ENCODE measurements around the gene ARHGEF40. TPM values are rescaled to one million over a fixed set of nuclear protein-coding genes. Genes with fewer than 3 reads are reported as not detected.

The ARHGEF40 gene
- under 1 TPM; 0.11 to 0.48 TPM for total RNA-seq

DNA sequence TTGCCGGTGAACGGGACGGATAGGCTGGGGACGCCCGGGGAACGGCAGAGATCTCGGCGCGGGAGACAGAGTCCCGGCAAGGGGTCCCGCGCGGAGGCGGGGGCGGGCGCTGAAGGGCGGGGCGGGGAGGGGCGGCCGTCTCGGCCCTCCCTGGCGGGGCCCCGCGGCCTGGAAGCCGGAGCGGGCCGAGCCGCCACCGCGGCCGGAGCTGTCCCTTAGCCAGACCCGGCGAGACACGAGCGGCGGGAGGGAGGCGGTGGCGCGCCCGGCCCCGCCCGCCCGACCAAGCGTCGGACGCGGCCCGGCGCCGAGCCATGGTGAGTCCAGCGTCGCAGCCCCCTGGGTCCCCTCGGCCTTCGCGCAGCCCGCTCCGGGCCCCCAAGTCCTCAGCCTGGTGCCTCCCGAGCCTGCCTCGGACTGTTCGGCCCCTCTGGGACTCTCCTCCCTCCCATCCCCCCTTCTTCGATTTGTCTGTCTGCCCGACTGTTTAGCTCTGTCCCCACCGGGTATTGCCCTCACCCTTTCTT, at the start of gene ARHGEF40:
Gene ARHGEF40 (plus strand): TSS at position 222 of the 527 bp plus-strand sequence. CDS start 93 bp downstream, at position 315.
- CTCF ChIA-PET = interaction anchor here (1.0 to 5.8 kb wide), 8 partner anchors 18 to 55 kb away, joined by 3 to 56 read pairs (median 8); partner anchors contain the start of gene TMEM253

DNA sequence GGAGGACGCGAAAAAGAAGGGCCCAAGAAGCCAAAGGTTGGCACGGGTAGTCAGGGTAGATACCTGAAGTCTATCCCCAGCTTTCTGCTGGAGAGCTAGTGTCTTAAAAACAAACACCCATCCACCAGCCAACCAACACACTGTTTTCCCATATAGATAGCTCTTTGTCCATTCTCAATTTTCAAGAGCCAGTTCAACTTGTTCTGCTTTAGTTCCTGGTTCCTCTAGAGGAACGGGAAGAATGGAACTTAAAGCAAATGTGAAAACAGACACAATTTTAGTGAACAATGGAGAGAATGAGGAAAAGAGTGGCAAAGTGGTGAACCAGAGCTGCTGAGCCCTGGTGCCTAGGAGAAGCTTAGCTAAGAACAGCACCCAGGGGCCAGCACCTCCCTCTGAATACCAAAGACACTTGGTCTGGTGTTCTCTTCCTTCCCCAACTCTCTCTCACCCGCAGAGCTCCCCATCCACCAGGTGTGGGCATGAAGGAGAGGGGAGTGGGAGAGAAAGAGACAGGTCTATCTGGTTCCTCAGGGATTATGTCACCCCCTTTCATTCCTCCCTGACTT, 49.0 kb upstream of the ARHGEF40 start:
- POLR2A ChIA-PET = no interaction called here
- CTCF ChIA-PET = interaction anchor here (1.0 to 3.1 kb wide), 3 partner anchors 8 to 85 kb away, joined by 3 to 14 read pairs (median 3); no protein-coding TSS in a partner anchor

More for the DNA sequence above, at the start of gene ARHGEF40:
- POLR2A ChIA-PET = interaction anchor here (1.5 kb wide), 1 partner anchor 34 kb away, joined by 7 read pairs; no protein-coding TSS in a partner anchor

DNA sequence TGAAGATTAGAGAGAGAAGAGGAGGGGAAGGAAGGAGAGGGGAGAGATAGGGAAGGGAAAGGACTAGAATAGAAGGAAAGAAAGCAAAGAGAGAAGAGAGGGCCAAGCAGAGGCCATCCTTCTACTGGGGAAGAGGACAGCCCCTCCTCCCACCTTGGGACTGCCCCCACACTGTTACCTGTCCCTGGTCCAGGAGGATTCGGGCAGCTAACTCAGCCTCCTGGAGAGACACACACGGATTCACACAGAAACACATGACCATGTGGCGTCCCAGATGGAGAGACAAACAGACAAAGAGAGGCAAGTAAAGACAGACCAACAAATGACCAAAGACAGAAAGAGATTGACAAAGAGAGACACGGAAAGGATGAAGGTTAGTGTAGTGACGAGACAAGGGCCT, 47.4 kb upstream of the ARHGEF40 start:
- ChIA-PET POLR2A (no interaction called here), CTCF (interaction anchor here (1.2 to 2.6 kb wide), 2 partner anchors 8 to 70 kb away, joined by 4 to 13 read pairs; no protein-coding TSS in a partner anchor)

DNA sequence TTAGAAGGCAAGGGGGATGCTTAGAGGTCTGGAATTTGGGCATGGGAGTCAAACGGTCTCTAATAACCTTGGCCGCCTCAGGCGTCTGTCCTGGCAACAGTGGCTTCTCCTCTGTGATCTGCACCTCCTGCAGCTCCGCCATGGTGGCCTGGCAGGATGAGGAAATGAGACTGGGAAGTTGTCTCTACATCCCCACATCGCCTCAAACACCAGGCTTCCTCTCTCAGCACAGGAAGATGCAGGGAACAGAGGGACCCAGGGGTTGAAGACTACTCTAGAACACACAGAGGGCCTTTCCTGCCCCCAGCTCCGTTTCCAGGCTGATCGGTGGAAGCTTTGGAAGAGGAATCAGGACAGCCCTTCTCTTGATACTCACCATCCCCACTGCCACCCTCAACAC, 46.9 kb upstream of the ARHGEF40 start:
- ChIA-PET POLR2A (interaction anchor here (0.6 kb wide), 1 partner anchor 152 kb away, joined by 3 read pairs; no protein-coding TSS in a partner anchor), CTCF (interaction anchor here (1.2 to 2.6 kb wide), 2 partner anchors 8 to 69 kb away, joined by 4 to 13 read pairs; no protein-coding TSS in a partner anchor)

DNA sequence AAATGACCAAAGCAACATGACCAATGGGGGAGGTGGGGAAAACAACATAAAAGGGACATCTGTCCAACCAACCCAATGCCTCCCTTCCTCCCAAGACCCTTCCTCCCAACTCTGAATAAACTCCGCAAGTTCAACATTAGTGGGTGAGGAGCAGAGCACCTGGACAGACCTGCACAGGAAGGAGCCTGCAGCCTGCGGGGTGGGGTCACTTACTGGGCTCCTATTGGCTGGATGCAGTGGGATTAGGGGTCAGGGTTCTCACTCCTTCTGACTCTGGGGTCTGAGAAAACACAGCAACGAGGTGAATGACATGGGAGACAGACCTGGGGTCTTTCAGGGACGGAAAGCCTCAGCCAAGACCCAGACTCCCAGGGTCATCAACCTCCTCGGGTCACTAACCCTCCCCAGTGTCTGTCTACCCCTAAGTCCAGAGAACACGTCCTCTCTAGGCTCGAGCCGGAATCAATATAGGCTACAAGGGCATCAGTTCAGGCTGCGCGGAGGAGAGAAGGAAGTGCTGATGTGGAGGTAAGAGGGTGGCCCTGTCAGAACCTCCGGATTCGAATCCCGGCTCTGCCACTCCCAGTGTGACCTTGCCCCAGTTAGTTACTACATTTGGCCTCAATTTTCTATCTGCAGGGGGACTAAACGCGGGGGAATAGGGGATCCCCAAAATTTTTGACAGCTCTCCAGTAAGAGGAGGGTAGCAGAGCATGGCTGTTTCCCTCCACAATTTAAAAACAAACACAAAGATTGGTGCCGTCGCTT, 46.1 kb upstream of the ARHGEF40 start:
- CTCF ChIA-PET = interaction anchor here (1.2 to 2.6 kb wide), 3 partner anchors 9 to 79 kb away, joined by 3 to 13 read pairs (median 4); no protein-coding TSS in a partner anchor
- POLR2A ChIA-PET = interaction anchor here (0.6 kb wide), 2 partner anchors 65 to 151 kb away, joined by 3 read pairs; no protein-coding TSS in a partner anchor

DNA sequence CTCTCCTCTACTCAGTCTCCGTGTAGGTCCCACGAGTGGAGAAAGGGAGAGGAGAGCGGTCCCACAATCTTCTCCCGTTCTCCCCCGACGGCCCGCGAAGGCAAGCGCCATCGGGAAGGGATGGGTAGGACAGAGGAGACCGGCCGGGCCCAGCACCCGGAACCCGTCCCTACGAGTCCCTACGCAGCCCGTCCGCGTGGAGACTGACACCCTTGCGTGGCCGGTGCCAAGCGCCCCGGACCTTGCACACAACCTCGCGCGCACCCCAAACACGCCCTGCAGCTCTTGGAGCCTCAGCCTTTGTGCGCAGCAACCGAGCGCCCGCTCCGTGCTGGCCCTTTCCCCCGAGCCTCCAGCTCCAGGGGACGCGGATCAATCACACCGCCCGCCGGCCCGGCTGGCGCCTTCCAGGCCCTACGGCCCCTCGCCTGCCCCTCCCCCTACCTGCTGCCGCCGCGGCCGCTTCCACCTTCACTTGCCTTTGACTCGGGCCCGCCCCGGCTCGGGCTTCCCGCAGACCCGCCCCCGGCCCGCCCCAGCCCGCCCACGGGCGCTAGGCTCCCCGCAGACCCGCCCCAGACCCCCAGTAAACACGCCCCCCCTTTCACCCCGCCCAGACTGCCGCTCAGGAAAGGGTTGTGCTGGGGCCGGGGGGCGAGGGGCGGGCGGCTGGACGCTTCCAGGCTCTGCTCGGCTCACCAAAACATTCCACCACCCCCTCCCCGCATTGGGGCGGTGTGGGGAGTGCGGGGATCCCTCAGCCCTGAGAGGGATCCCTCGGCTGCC, 45.3 kb upstream of the ARHGEF40 start, which contains the start of gene NDRG2:
Gene NDRG2 (minus strand): TSS at position 477 of the 786 bp plus-strand sequence. CDS start 1,746 bp downstream, outside the sequence.
- ChIA-PET POLR2A (interaction anchor here (0.6 kb wide), 2 partner anchors 65 to 552 kb away, joined by 3 read pairs; no protein-coding TSS in a partner anchor), CTCF (interaction anchor here (1.4 to 2.6 kb wide), 2 partner anchors 10 to 78 kb away, joined by 3 to 13 read pairs; no protein-coding TSS in a partner anchor)

DNA sequence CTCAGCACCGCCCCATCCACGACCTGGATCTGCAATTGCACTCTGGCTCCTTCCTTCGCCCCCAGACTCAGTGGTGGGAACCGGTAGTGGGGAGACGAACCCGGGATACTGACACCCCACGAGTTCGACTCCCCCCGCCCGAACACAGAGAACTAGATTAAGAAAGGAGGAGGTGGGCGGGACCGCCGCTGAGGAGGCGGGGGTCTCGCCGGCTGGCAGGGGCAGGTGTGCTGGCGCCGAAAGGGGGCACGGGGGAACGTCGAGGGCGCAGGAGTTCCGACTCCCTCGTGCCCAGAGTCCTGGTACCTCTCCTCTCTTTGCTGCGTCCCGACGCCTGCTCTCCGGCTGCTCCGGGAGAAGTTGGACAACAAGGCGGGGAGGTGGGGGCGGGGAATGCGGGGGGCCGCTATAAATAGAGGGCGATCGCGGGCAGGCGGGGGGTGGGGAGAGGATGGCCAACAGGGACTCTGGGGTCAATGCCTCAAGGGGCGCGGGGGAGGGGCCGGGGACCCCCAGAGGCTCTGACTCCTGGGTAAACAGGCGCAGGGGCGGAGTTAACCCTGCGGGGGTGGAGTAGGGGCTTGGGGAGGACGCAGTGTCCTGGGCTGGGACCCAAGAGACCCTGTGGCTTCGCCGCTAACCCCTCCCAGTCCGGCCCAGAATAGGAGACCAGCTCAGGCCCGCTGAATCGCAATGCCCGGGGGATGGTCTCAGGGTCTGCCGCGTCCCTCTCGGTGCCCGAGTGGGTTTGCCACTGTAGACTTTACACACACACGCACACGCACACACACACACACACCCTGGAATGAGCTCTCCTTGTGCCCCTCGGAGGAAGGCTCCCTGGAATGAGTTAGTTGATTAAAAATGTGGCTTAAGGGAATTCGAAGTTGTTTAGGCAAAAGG, 44.5 kb upstream of the ARHGEF40 start:
- POLR2A ChIA-PET = interaction anchor here (0.6 kb wide), 1 partner anchor 553 kb away, joined by 3 read pairs; no protein-coding TSS in a partner anchor
- CTCF ChIA-PET = interaction anchor here (0.7 to 1.4 kb wide), 6 partner anchors 9 to 77 kb away, joined by 3 to 4 read pairs (median 4); no protein-coding TSS in a partner anchor

DNA sequence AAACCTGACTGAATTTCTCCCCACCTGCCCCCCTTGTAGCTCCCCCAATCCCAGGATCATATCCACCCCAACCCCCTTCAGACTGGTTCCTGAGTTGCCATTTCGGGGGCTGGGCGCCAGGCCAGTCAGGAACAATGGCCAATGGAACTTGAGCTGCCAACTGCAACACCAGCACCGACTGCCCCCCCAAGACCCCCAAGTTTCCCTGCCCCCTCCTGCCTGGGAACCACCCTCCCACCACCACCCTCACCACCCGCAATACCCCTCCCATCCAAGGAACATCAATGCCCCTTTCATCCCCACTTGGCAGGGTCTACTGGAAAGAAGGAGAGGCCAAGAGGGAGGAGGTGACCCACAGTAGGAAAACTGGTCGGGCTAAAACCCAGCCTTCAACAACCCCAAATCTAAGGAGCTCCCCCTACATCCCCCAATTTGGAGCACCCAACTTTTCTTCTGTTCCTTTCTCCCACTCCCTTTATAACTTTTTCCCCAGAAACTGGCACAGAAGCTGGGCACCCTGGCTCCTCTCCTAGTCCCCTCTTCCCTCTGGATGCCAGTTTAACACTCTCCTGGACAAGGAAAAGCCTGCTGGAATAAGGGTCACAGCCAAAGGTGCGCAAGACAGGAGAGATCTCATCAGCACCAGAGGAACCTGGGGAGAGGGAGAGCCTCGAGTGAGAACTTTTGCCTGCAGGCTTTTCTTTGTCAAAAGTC, 43.7 kb upstream of the ARHGEF40 start:
- POLR2A ChIA-PET = no interaction called here
- CTCF ChIA-PET = interaction anchor here (0.7 to 1.3 kb wide), 5 partner anchors 10 to 66 kb away, joined by 3 to 4 read pairs (median 4); no protein-coding TSS in a partner anchor

DNA sequence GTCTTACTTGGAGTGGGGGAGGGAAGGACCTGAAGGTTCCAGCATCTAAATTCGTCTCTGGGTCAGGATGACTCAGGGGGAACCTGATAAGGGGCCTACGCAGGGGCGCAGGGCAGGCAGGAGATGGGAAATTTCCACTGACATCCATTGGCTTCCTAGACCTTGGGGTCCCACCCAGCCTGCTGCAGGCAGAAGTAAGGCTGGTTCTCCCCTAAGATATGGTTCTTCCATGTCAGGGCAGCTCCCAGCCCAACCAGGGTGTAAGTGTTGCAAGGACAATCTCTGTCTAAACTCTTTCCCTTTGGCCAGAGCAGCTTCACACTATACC, 43.2 kb upstream of the ARHGEF40 start:
- ChIA-PET CTCF (interaction anchor here (0.9 to 2.6 kb wide), 4 partner anchors 10 to 77 kb away, joined by 3 to 7 read pairs (median 4); no protein-coding TSS in a partner anchor), POLR2A (no interaction called here)

DNA sequence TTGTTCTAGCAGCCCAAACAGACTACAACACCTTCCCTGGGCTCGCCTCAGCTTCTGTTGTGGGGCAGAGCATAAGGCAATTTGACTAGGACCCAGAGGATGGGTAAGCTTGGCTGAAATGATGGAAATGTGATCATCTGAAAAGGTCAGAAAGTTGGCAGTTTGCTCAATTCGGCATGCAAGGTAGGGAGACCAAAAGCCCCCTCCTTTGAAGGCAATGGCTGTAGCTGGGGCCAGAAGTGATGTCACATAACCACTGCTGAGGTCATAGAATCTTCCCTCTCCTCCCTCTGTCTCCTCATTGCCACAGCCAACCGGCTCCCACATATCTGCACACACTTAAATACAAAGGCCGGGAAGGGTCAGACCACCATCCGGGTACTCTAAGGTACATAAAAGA, 40.2 kb upstream of the ARHGEF40 start, which contains the start of gene TPPP2:
Gene TPPP2 (plus strand): TSS at position 301 of the 400 bp plus-strand sequence. CDS start 365 bp downstream, outside the sequence.
- POLR2A ChIA-PET = no interaction called here

DNA sequence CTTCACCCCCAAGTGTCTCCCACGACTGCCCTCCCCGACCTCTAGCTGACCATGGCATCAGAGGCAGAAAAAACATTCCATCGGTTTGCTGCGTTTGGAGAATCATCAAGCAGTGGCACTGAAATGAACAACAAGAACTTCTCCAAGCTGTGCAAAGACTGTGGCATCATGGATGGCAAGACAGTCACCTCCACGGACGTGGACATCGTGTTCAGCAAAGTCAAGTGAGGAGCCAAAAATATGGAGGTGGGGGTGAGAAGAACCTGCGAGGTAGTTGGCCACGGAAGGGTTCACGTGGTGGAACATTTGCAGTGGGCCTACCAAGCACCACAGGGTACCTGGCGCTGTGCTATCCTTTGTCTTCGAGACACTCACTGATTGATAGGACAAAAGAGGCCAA, 39.6 kb upstream of the ARHGEF40 start:
- ChIA-PET CTCF (no interaction called here), POLR2A (interaction anchor here (0.6 kb wide), 1 partner anchor 349 kb away, joined by 3 read pairs; no protein-coding TSS in a partner anchor)

More for the DNA sequence above, 40.2 kb upstream of the ARHGEF40 start, which contains the start of gene TPPP2:
- CTCF ChIA-PET = interaction anchor here (1.2 kb wide), 1 partner anchor 10 kb away, joined by 3 read pairs; no protein-coding TSS in a partner anchor

DNA sequence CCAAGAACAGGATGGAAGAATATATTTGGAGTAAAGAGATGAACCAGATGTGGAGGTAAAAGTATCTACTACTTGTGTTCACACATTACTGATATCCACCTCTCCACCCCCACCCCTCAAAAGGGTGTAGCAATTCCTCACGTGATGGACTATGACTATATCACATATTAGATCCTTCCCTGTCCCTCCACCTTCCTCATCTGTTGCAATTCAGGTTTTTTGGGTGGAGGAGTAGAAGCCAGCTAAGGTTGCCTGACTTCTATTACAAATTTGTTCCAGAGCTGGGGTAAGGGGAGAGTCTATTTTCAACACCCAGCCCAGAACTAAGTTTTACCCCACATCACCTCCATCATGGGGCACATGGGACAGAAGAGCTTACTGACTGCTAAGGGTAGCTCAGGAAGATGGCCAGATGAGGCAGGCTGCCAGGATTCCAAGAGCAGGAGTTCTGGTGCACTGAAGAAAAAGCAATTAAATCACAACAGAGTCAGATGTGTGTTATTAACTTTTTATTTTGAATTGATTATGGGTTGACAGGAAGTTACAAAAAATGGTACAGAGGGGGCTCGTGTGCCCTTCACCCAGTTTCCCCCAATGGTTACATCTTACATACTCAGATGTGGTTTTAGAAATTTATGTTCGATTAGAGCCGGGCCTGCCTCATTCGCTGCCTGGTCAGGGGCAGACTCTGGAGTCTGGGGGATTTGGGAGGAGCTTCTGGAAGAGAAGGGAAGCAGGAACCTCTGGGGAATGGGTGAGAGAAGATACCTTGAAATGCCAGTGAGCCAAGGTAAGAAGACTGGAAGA, 37.6 kb upstream of the ARHGEF40 start:
- POLR2A ChIA-PET = no interaction called here
- CTCF ChIA-PET = no interaction called here

DNA sequence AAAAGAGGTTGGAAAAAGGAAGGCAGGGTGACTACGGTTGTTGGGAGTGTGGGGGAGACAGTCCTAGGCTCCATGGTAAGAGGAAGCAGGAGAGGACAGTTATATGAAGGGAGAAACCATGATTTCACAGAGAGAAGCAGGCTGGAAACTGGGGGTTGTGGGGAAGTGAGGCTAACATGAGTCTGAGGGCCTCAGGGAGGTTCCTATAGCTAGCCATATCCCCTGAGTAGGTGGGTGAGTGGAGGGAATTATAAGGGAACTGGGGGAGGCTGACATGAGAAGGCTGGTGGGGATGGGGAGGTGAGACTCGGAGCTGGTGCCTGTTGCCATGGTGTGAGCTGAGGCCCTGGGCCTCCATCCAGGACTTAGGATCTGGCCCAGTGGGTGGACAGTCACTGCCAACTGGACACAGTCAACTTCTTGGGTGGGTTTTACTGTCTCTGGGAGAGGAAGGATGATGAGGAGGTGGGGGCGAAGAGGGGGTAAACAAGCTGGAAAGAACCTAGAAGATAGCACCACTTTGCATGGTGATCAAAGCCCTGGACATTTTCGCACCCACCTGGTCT, 36.9 kb upstream of the ARHGEF40 start:
- ChIA-PET CTCF (interaction anchor here (3.3 kb wide), 1 partner anchor 18 kb away, joined by 15 read pairs; no protein-coding TSS in a partner anchor), POLR2A (no interaction called here)

DNA sequence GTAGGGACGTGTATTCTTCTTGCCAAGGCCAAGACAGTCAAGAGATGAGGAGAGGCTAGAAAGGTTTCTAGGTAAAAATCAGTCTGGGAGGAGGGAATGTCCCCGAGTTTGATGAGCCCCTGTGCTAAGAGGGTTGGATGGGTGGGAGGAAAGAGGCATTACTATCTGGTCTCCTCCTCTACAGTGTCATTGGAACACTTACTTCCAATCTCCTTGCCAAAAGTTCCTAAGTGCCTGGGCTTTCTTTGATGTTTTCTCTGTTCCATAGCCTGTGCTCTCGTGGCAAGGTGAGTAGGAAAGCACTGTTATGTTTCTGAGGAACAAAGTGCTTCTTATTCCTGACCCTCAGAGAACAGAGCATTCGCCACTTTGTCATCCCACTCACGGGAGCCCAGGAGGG, 35.4 kb upstream of the ARHGEF40 start, which contains the start of gene RNASE13:
Gene RNASE13 (minus strand): TSS at position 101 of the 400 bp plus-strand sequence. CDS start 519 bp downstream, outside the sequence.
- CTCF ChIA-PET = interaction anchor here (3.3 kb wide), 1 partner anchor 20 kb away, joined by 15 read pairs; no protein-coding TSS in a partner anchor
- POLR2A ChIA-PET = no interaction called here

DNA sequence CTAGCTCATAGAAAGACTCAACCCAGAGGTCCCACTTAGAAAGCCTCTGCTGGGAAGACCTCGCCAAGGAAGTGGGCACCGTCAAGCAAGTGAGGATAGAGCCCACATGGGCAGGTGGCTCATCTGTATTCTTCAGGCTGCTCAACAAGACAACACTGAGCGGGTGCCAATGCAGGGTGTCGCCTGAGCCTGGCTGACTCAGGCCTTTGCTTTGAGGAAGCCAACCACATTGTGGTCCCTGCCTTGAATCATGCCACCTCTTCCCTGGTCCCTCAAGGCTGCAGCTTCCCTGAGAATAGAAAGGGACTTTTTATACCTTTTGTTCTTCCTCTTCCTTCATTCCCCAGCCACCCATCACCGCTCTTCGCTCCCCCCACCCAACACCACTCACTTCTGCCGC, 33.4 kb upstream of the ARHGEF40 start:
- POLR2A ChIA-PET = no interaction called here

More for the DNA sequence above, 33.4 kb upstream of the ARHGEF40 start:
- CTCF ChIA-PET = interaction anchor here (1.5 kb wide), 1 partner anchor 56 kb away, joined by 5 read pairs; no protein-coding TSS in a partner anchor

All from activated CD8-positive, alpha-beta memory T cell treated with anti-CD3 and anti-CD28 coated beads for 36 hours (primary cell).